ENCODE measurements around the gene KIF6.

- no peak for TF ChIP-seq GATA2 (IDR thresholded peaks at IDR 0.05; ENCODE audit: low read depth, low read length)
- no peak for TF ChIP-seq GATA3 (IDR thresholded peaks at IDR 0.05; ENCODE audit: low read depth, low read length)
Observed at GRCh38 chr6:39568896-39569295, 156.3 kb downstream of the KIF6 start.

Measured in SH-SY5Y (cell line).